HepG2 (cell line): ENCODE measurements around the gene PRKN. TPM values are rescaled to one million over a fixed set of nuclear protein-coding genes. Genes with fewer than 3 reads are reported as not detected.

Experiments
- ATAC-seq: fragments of 200-7000 bp; cut with Tn5 transposase; 3 replicates; pipeline ENCODE4 v1.9.1; 2020; ENCODE audit warnings: mild to moderate bottlenecking, moderate library complexity
- BruUV-seq: library from RNA; stranded (reverse); fragments of 400-500 nt; replicated peaks from 2 replicates; lab custom pipeline; 2021; lab: Mats Ljungman, UMichigan
- CTCF ChIA-PET: fragments of 300-600 bp; formaldehyde crosslinking; extraction: SDS; loops from one replicate; lab custom pipeline; 2021; ENCODE audit warnings: low total read pairs, inconsistent platforms, low intra/inter-chr PET ratio; lab: Yijun Ruan, JAX
- POLR2A ChIA-PET: fragments of 350-600 bp; sonication (Branson Sonifier 250); formaldehyde crosslinking; loops from one replicate; lab custom pipeline; 2020; ENCODE audit warnings: antibody characterized with exemption, inconsistent platforms; lab: Yijun Ruan, JAX
- DNase-seq: peaks from one replicate; pipeline ENCODE4 v3.0.0-alpha.2; 2015; ENCODE audit warnings: low spot score
- FAIRE-seq: peaks from 3 replicates; lab custom pipeline; 2011; peaks lifted over from hg19 to GRCh38; lab: Jason Lieb, UNC
- H2AFZ ChIP-seq: one replicate; pipeline ENCODE4 v1.6.1; 2011; ENCODE audit warnings: low read length, inconsistent platforms
- H3K27ac ChIP-seq: fragments of 300-600 bp; 3 replicates; pipeline ENCODE4 v1.8.0; 2011; ENCODE audit warnings: mixed run types, mild to moderate bottlenecking, mixed read lengths, low read length, inconsistent platforms; ENCODE audit not compliant: insufficient read depth; ENCODE audit errors: extremely low read length
- H3K27me3 ChIP-seq, 2 experiments: fragments of 200-600 bp in 1 of 2; 2 replicates in 1 of 2; 3 replicates in 1 of 2; pipeline versions ENCODE4 v1.6.0 to v1.8.0; 2011; ENCODE audit warnings: low read length in 2 of 2, mild to moderate bottlenecking in 2 of 2, moderate library complexity in 2 of 2, inconsistent platforms in 1 of 2; ENCODE audit not compliant: insufficient read depth in 2 of 2, control insufficient read depth in 1 of 2
- H3K36me3 ChIP-seq, 2 experiments: fragments of 200-600 bp in 1 of 2; replicated peaks in 1 of 2; 2 replicates in 1 of 2; 3 replicates in 1 of 2; pipeline versions ENCODE4 v1.5.1 to v1.8.0; 2011; ENCODE audit warnings: low read length in 2 of 2, inconsistent platforms in 1 of 2; ENCODE audit not compliant: insufficient read depth in 2 of 2, control insufficient read depth in 1 of 2
- H3K4me1 ChIP-seq: 2 replicates; pipeline ENCODE4 v1.5.1; 2012; ENCODE audit warnings: low read length, inconsistent platforms; ENCODE audit not compliant: insufficient read depth
- H3K4me2 ChIP-seq: 2 replicates; pipeline ENCODE4 v1.6.0; 2011; ENCODE audit warnings: low read depth, low read length, inconsistent platforms
- H3K4me3 ChIP-seq, 3 experiments: fragments of 200-600 bp in 1 of 3; sonication (generic), shearing (Covaris generic) in 1 of 3; replicated peaks in 1 of 3; 2 replicates each; pipeline ENCODE4 v1.5.1; 2011 to 2016; ENCODE audit warnings: low read length in 3 of 3, inconsistent platforms in 2 of 3, low read depth in 2 of 3, mild to moderate bottlenecking in 2 of 3, control low read depth in 1 of 3, mixed read lengths in 1 of 3; ENCODE audit not compliant: insufficient read depth in 1 of 3
- H3K79me2 ChIP-seq: one replicate; pipeline ENCODE4 v1.6.1; 2011; ENCODE audit warnings: low read length, inconsistent platforms; ENCODE audit not compliant: insufficient read depth
- H3K9ac ChIP-seq: 2 replicates; pipeline ENCODE4 v1.6.0; 2011; ENCODE audit warnings: mild to moderate bottlenecking, low read depth, low read length, inconsistent platforms; ENCODE audit not compliant: insufficient read depth
- H3K9me3 ChIP-seq: 2 replicates; pipeline ENCODE4 v1.5.1; 2012; ENCODE audit warnings: mild to moderate bottlenecking, low read length
- H4K20me1 ChIP-seq: 2 replicates; pipeline ENCODE4 v1.6.0; 2011; ENCODE audit warnings: inconsistent platforms, mild to moderate bottlenecking, low read length, moderate library complexity; ENCODE audit not compliant: insufficient read depth
- ATRX ChIP-seq: sonication (generic); formaldehyde crosslinking; IDR thresholded peaks from 2 replicates; pipeline ENCODE4 v1.4.0; 2020; ENCODE audit warnings: missing genetic modification reagents, borderline replicate concordance
- ISL2 ChIP-seq: sonication (generic); formaldehyde crosslinking; IDR thresholded peaks from 2 replicates; pipeline ENCODE4 v1.5.0; 2020; ENCODE audit warnings: missing genetic modification reagents
- SCMH1 ChIP-seq: sonication (generic); formaldehyde crosslinking; IDR thresholded peaks from 2 replicates; pipeline ENCODE4 v1.9.0; 2021; ENCODE audit warnings: missing genetic modification reagents, mild to moderate bottlenecking, borderline replicate concordance
- ZNF567 ChIP-seq: sonication (generic); formaldehyde crosslinking; IDR thresholded peaks from 2 replicates; pipeline ENCODE4 v1.8.1; 2023; ENCODE audit warnings: mild to moderate bottlenecking, missing genetic modification reagents, borderline replicate concordance
- ZNF792 ChIP-seq: IDR thresholded peaks from 2 replicates; pipeline ENCODE4 v1.6.1; 2016
- WGBS: methylation state at CpG from one replicate; pipeline ENCODE4 v1.1.6; 2017; ENCODE audit warnings: low lambda C conversion rate; 5-methylcytosine and 5-hydroxymethylcytosine counted together
- in situ Hi-C: cut with HindIII; loops from 2 replicates; pipeline ENCODE4 v1.10.0; 2017; ENCODE audit warnings: low pct_unique_long_range_greater_than_20kb; ENCODE audit not compliant: extremely low pct_ligation_motif_present
- intact Hi-C: fragments of 100-400 bp; cut with micrococcal nuclease; formaldehyde crosslinking; loops from one replicate; pipeline ENCODE4 v1.10.0; 2022; ENCODE audit not compliant: unreplicated experiment
- polyA plus RNA-seq, 8 experiments: library from polyadenylated mRNA; depleted of rRNA in 3 of 8; stranded (reverse) in 7 of 8; unstranded in 1 of 8; fragments of >200 nt; fragmentation: Illumina TruSeq in 4 of 8; extraction: Trizol in 4 of 8; gene quantifications; 2 replicates each; pipeline versions ENCODE4 v1.2.1 to v1.2.3, GENCODE V29; 2011 to 2016; ENCODE audit warnings: low read depth in 4 of 8, missing spikeins in 1 of 8, mixed read lengths in 1 of 8; ENCODE audit not compliant: insufficient read depth in 1 of 8
- total RNA-seq, 5 experiments: library from RNA; depleted of rRNA; stranded (reverse); fragments of >200 nt; fragmentation: Illumina TruSeq; extraction: Trizol; gene quantifications; 2 replicates each; pipeline ENCODE4 v1.2.3, GENCODE V29; 2016; ENCODE audit warnings: low read depth in 1 of 5
- TF ChIP-seq, protein P1 (sequence below): fragments of 450-650 bp; IDR thresholded peaks from 2 replicates; pipeline ENCODE4 v1.6.1; 2017

Gene PRKN
- total and polyA plus RNA-seq, 2 of the 13 experiments (the other 11 are each of a cell fraction or from before 2014, with no cell fraction given), result 0.31 to 0.44 TPM

DNA sequence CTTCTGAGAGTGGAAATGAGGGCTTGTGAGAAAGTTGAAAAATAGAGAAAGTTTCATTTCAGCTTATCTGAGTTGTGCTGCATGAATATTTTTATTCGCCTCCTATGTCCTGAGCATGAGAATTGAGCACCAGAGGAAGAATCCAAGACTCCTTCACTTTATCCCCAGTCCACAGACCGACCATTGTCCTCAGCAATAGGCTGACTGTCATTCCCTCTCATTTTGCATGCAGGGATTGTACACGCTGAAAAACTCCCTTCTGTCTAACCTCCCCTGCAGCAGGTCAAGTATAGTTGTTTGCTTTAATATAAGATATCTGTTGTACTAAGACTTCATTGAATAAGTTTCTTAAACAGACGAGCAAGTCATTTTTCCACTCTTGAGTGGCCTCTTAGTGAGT lies 437.6 kb downstream of the PRKN start:
- intact Hi-C loops (no loop called here), in situ Hi-C loops (no loop called here)
- 12% methylated on average over 4 of the region's 4 CpGs for WGBS
- Histone ChIP-seq H2AFZ (no peak overlapping the region), H3K9me3 (peaks cover 21% of the 10 kb centered on the region), H4K20me1 (no peaks in the 10 kb centered on the region), H3K4me2 (no peak overlapping the region), H3K4me1 (no peaks in the 10 kb centered on the region), H3K36me3 (no peaks in the 10 kb centered on the region), H3K27ac (no peak overlapping the region), H3K4me3 (no peak overlapping the region), H3K9ac (no peak overlapping the region), H3K79me2 (no peaks in the 10 kb centered on the region), H3K27me3 (no peaks in the 10 kb centered on the region)
- no TSS peak for BruUV-seq
- ChIA-PET CTCF (no interaction called here), POLR2A (no interaction called here)
- ATAC-seq (no peak), FAIRE-seq (no peak), DNase-seq (no peak)
- TF ChIP-seq ATRX (CRISPR knock-in tag), result no peak
- no peak for TF ChIP-seq ISL2 (CRISPR knock-in tag)
- no peak for TF ChIP-seq ZNF567

DNA sequence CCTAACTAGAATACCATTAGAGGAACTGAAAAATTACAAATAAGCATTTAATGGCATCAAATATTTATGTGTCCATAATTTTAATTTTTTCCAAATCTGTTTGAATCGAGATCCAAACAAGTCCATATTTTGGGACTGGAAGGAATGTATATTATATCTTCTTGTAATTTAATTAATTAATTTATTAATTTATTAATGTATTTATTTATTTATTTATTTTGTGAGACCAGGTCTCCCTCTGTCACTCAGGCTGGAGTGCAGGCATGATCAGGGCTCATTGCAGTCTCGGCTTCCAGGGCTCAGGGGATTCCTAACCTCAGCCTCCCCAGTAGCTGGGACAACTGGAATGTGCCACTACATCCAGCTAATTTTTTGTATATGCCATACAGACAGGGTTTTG lies 453.6 kb downstream of the PRKN start:
- no peaks in the 10 kb centered on the region for H4K20me1 ChIP-seq
- BruUV-seq, result no TSS peak
- in situ Hi-C loops (no loop called here), intact Hi-C loops (no loop called here)
- ATAC-seq (no peak), DNase-seq (no peak), FAIRE-seq (no peak)
- H3K27me3 ChIP-seq, result no peaks in the 10 kb centered on the region
- no peak overlapping the region for H3K4me2 ChIP-seq
- no peaks in the 10 kb centered on the region for H3K79me2 ChIP-seq
- TF ChIP-seq, protein P1, sequence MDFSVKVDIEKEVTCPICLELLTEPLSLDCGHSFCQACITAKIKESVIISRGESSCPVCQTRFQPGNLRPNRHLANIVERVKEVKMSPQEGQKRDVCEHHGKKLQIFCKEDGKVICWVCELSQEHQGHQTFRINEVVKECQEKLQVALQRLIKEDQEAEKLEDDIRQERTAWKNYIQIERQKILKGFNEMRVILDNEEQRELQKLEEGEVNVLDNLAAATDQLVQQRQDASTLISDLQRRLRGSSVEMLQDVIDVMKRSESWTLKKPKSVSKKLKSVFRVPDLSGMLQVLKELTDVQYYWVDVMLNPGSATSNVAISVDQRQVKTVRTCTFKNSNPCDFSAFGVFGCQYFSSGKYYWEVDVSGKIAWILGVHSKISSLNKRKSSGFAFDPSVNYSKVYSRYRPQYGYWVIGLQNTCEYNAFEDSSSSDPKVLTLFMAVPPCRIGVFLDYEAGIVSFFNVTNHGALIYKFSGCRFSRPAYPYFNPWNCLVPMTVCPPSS, result no peak
- no peak for TF ChIP-seq ZNF792 (CRISPR knock-in tag)
- TF ChIP-seq SCMH1 (CRISPR knock-in tag), result no peak
- POLR2A ChIA-PET, result no interaction called here
- no peak overlapping the region for H3K4me3 ChIP-seq
- no peak overlapping the region for H3K27ac ChIP-seq
- CTCF ChIA-PET, result no interaction called here
- H2AFZ ChIP-seq, result no peak overlapping the region
- H3K9me3 ChIP-seq, result no peaks in the 10 kb centered on the region
- WGBS, result 2% methylated on average over 2 of the region's 2 CpGs
- H3K9ac ChIP-seq, result no peak overlapping the region
- no peaks in the 10 kb centered on the region for H3K36me3 ChIP-seq
- no peaks in the 10 kb centered on the region for H3K4me1 ChIP-seq
